ENCODE results near the gene ENTR1.

DNA sequence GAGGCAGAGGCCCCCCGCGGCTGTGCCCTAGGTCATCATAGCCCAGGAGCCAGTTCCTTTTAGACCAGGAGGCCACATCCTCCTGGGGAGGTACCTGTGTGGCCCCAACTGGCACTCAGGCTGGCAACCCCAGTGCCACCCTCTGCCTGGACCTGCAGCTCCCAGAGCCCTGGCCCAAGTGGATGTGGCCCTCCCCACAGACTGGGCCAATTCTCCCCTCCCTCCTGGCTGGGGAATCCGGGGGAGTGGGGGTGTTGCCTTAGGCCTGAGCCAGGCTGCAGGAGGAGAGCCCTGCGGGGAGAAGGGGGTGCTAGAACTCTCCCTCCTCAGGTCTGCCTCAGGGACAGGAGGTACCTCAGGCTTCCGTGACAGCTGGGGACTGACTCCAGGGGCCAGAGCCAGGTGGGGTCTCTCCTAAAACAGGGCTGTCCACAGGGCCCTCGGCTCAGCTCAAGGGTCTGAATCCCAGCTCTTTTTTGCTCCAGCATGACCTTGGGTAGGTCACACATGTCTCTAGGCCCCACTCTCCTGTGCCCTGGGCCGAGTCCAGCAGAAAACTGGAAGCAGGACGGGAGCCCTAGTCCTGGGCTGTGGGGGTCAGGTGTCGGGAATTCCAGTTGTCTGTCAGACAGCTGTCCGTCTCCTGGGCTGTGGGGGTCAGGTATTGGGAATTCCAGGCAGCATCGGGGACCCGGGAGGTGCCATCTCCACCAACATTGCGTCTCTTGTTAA lies 56.5 kb downstream of the ENTR1 start:
- no peak for TF ChIP-seq POLR2A (IDR thresholded peaks at IDR 0.05)
- TF ChIP-seq, protein P1, sequence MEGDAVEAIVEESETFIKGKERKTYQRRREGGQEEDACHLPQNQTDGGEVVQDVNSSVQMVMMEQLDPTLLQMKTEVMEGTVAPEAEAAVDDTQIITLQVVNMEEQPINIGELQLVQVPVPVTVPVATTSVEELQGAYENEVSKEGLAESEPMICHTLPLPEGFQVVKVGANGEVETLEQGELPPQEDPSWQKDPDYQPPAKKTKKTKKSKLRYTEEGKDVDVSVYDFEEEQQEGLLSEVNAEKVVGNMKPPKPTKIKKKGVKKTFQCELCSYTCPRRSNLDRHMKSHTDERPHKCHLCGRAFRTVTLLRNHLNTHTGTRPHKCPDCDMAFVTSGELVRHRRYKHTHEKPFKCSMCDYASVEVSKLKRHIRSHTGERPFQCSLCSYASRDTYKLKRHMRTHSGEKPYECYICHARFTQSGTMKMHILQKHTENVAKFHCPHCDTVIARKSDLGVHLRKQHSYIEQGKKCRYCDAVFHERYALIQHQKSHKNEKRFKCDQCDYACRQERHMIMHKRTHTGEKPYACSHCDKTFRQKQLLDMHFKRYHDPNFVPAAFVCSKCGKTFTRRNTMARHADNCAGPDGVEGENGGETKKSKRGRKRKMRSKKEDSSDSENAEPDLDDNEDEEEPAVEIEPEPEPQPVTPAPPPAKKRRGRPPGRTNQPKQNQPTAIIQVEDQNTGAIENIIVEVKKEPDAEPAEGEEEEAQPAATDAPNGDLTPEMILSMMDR (IDR thresholded peaks at IDR 0.05), result no peak

Measured in uterus (tissue), 2 donors.